ENCODE results near the gene ACACA. TPM values are rescaled to one million over a fixed set of nuclear protein-coding genes. Genes with fewer than 3 reads are reported as not detected.

ACACA gene
- total and polyA plus RNA-seq, 9 of the 15 experiments (the other 6 are each of a cell fraction or from before 2014, with no cell fraction given) = 35.9 to 135 (median 88.4) TPM

DNA sequence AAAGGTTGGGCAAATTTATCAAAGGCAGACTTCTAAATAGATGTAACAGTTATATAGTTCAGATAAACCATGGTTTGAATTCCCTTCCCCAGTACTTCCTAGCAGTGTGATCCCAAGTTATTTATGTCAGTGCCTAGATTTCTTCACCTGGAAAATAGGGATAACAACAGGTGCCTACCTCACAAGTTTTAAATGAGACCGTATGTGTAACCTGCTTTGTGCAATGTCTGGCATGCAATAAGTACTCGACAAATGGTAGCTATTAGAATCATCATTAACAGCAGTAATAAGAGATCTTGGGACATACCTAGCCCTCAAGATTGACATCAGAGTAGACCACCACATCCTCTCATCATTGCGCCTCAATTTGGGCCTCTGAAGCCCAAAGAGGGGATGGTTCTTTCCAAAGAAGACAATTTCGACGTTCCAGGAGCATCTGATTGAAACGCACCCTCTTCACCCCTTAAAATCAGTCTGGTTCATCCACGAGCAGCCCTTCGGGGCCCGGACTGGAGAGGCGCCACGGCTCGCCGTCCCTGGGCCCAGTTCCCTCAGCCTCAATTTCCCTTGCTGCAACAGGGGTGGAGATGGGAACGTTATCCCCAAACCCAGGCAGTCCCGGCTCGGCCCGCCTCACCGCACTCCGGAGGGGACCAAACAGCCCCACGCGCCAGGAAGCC, 541 bp downstream of the ACACA start (continued):
- TF ChIP-seq, protein P1, sequence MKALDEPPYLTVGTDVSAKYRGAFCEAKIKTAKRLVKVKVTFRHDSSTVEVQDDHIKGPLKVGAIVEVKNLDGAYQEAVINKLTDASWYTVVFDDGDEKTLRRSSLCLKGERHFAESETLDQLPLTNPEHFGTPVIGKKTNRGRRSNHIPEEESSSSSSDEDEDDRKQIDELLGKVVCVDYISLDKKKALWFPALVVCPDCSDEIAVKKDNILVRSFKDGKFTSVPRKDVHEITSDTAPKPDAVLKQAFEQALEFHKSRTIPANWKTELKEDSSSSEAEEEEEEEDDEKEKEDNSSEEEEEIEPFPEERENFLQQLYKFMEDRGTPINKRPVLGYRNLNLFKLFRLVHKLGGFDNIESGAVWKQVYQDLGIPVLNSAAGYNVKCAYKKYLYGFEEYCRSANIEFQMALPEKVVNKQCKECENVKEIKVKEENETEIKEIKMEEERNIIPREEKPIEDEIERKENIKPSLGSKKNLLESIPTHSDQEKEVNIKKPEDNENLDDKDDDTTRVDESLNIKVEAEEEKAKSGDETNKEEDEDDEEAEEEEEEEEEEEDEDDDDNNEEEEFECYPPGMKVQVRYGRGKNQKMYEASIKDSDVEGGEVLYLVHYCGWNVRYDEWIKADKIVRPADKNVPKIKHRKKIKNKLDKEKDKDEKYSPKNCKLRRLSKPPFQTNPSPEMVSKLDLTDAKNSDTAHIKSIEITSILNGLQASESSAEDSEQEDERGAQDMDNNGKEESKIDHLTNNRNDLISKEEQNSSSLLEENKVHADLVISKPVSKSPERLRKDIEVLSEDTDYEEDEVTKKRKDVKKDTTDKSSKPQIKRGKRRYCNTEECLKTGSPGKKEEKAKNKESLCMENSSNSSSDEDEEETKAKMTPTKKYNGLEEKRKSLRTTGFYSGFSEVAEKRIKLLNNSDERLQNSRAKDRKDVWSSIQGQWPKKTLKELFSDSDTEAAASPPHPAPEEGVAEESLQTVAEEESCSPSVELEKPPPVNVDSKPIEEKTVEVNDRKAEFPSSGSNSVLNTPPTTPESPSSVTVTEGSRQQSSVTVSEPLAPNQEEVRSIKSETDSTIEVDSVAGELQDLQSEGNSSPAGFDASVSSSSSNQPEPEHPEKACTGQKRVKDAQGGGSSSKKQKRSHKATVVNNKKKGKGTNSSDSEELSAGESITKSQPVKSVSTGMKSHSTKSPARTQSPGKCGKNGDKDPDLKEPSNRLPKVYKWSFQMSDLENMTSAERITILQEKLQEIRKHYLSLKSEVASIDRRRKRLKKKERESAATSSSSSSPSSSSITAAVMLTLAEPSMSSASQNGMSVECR (CRISPR knock-in tag; IDR thresholded peaks at IDR 0.05) = peak; percentile 42; the same call in 1 of the 2 replicates
- TF ChIP-seq TRIM28 (IDR thresholded peaks at IDR 0.05) (no peak), ZZZ3 (IDR thresholded peaks at IDR 0.05) (no peak), ATF4 (CRISPR knock-in tag; IDR thresholded peaks at IDR 0.05) (no peak), HMGXB4 (CRISPR knock-in tag; IDR thresholded peaks at IDR 0.05) (0 out of 2 replicates have a peak, but pooled peaks have one; percentile 70), FOXA3 (CRISPR knock-in tag; conservative IDR thresholded peaks at IDR 0.05 in 1 of 2, IDR thresholded peaks at IDR 0.05 in 1 of 2) (no peak)
- TF ChIP-seq, protein P2, sequence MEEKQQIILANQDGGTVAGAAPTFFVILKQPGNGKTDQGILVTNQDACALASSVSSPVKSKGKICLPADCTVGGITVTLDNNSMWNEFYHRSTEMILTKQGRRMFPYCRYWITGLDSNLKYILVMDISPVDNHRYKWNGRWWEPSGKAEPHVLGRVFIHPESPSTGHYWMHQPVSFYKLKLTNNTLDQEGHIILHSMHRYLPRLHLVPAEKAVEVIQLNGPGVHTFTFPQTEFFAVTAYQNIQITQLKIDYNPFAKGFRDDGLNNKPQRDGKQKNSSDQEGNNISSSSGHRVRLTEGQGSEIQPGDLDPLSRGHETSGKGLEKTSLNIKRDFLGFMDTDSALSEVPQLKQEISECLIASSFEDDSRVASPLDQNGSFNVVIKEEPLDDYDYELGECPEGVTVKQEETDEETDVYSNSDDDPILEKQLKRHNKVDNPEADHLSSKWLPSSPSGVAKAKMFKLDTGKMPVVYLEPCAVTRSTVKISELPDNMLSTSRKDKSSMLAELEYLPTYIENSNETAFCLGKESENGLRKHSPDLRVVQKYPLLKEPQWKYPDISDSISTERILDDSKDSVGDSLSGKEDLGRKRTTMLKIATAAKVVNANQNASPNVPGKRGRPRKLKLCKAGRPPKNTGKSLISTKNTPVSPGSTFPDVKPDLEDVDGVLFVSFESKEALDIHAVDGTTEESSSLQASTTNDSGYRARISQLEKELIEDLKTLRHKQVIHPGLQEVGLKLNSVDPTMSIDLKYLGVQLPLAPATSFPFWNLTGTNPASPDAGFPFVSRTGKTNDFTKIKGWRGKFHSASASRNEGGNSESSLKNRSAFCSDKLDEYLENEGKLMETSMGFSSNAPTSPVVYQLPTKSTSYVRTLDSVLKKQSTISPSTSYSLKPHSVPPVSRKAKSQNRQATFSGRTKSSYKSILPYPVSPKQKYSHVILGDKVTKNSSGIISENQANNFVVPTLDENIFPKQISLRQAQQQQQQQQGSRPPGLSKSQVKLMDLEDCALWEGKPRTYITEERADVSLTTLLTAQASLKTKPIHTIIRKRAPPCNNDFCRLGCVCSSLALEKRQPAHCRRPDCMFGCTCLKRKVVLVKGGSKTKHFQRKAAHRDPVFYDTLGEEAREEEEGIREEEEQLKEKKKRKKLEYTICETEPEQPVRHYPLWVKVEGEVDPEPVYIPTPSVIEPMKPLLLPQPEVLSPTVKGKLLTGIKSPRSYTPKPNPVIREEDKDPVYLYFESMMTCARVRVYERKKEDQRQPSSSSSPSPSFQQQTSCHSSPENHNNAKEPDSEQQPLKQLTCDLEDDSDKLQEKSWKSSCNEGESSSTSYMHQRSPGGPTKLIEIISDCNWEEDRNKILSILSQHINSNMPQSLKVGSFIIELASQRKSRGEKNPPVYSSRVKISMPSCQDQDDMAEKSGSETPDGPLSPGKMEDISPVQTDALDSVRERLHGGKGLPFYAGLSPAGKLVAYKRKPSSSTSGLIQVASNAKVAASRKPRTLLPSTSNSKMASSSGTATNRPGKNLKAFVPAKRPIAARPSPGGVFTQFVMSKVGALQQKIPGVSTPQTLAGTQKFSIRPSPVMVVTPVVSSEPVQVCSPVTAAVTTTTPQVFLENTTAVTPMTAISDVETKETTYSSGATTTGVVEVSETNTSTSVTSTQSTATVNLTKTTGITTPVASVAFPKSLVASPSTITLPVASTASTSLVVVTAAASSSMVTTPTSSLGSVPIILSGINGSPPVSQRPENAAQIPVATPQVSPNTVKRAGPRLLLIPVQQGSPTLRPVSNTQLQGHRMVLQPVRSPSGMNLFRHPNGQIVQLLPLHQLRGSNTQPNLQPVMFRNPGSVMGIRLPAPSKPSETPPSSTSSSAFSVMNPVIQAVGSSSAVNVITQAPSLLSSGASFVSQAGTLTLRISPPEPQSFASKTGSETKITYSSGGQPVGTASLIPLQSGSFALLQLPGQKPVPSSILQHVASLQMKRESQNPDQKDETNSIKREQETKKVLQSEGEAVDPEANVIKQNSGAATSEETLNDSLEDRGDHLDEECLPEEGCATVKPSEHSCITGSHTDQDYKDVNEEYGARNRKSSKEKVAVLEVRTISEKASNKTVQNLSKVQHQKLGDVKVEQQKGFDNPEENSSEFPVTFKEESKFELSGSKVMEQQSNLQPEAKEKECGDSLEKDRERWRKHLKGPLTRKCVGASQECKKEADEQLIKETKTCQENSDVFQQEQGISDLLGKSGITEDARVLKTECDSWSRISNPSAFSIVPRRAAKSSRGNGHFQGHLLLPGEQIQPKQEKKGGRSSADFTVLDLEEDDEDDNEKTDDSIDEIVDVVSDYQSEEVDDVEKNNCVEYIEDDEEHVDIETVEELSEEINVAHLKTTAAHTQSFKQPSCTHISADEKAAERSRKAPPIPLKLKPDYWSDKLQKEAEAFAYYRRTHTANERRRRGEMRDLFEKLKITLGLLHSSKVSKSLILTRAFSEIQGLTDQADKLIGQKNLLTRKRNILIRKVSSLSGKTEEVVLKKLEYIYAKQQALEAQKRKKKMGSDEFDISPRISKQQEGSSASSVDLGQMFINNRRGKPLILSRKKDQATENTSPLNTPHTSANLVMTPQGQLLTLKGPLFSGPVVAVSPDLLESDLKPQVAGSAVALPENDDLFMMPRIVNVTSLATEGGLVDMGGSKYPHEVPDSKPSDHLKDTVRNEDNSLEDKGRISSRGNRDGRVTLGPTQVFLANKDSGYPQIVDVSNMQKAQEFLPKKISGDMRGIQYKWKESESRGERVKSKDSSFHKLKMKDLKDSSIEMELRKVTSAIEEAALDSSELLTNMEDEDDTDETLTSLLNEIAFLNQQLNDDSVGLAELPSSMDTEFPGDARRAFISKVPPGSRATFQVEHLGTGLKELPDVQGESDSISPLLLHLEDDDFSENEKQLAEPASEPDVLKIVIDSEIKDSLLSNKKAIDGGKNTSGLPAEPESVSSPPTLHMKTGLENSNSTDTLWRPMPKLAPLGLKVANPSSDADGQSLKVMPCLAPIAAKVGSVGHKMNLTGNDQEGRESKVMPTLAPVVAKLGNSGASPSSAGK (IDR thresholded peaks at IDR 0.05) = peak; percentile 44

Measured in K562 (cell line).